IPS DF 6.9 (cell line): Measurements from ENCODE around the gene TTF1.

Experiments
- DNase-seq: peaks from one replicate; pipeline ENCODE4 v3.0.0-alpha.2; 2013; ENCODE audit warnings: low read depth, low spot score
- H3K27ac ChIP-seq: one replicate; pipeline ENCODE4 v1.5.1; 2013; ENCODE audit warnings: low read length, control low read depth
- H3K27me3 ChIP-seq: 2 replicates; pipeline ENCODE4 v1.6.1; 2013; ENCODE audit warnings: mild to moderate bottlenecking, low read length; ENCODE audit not compliant: control insufficient read depth, insufficient read depth
- H3K36me3 ChIP-seq: 2 replicates; pipeline ENCODE4 v1.6.1; 2013; ENCODE audit warnings: low read length; ENCODE audit not compliant: control insufficient read depth, insufficient read depth
- H3K4me1 ChIP-seq: 2 replicates; pipeline ENCODE4 v1.6.1; 2013; ENCODE audit warnings: low read length; ENCODE audit not compliant: control insufficient read depth, insufficient read depth
- H3K4me3 ChIP-seq: 2 replicates; pipeline ENCODE4 v1.5.1; 2013; ENCODE audit warnings: mild to moderate bottlenecking, low read length
- H3K9me3 ChIP-seq: 2 replicates; pipeline ENCODE4 v1.6.1; 2013; ENCODE audit warnings: low read length, inconsistent platforms; ENCODE audit not compliant: control insufficient read depth, insufficient read depth
- WGBS: extraction: QIAGEN DNeasy Blood & Tissue Kit; methylation state at CpG from one replicate; pipeline ENCODE4 v1.1.7; 2013; ENCODE audit warnings: mixed read lengths, missing lambda C conversion rate; ENCODE audit not compliant: insufficient read length, insufficient coverage; 5-methylcytosine and 5-hydroxymethylcytosine counted together

TTF1 gene

DNA sequence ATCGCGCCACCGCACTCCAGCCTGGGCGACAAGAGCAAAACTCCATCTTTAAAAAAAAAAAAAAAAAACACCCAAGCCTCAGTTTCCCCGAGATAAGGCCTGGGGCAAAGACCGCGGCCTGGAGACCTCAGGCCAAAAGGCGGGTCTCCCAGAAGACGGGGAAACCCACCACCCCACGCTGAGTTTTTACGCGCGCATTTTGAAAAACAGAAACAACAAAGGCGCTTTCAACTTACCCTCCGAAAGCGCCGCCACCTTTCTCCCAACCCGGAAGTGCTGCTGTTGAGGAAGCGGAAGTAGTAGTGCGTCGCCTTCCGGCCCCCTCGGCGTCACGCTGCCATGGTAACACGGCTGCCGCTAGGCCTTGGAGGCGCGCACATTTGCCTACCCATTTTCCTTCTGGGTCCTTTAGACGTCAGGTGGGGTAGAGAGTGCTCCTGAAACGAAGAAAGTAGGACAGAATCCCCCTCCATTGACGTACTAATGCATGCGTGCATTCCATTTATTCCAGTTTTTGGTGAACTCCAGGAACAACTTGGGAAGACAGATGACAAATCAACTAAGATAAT is at the start of gene TTF1:
Gene TTF1, minus strand, starts transcription at position 287 of the 569 bp plus-strand sequence. CDS start 4,019 bp downstream, outside the sequence.
- Histone ChIP-seq H3K4me3 (peak within 1 kb of the TSS; percentile 39; the same call in 1 of the 2 replicates), H3K27me3 (peaks cover 4% of the 10 kb centered on the region; the same call in 1 of the 2 replicates), H3K9me3 (no peaks in the 10 kb centered on the region), H3K4me1 (peaks cover 4% of the 10 kb centered on the region), H3K36me3 (no peaks in the 10 kb centered on the region; the same call in 1 of the 2 replicates), H3K27ac (no peak within 1 kb of the TSS)
- no CpG with 5 or more reads among the region's 33 CpGs for WGBS
- DNase-seq: peak; percentile 72

DNA sequence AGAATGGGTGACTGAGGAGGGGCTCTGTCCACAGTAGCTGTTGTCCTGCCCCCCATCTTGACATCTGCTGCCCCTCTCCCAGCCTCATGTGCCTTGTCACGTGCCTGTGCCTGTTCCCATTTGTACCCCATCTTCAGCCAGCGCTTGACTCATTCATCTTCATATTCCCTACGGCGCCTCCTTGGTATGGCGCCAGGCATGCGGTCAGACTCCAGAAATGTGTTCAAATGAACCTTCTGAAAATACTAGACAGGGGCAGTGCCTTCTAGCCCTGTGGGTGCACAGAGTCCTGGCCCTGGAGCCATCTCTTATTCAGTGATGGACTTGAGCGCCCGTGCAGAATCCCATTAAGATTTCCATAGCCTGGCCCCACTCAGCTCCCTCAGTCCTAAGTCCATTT is 49.6 kb upstream of the TTF1 start:
- no peak for DNase-seq
- Histone ChIP-seq H3K9me3 (no peaks in the 10 kb centered on the region), H3K4me3 (no peak overlapping the region), H3K4me1 (peaks cover 3% of the 10 kb centered on the region; the same call in 1 of the 2 replicates), H3K27me3 (no peaks in the 10 kb centered on the region), H3K27ac (no peak overlapping the region), H3K36me3 (no peaks in the 10 kb centered on the region)
- no CpG with 5 or more reads among the region's 8 CpGs for WGBS

DNA sequence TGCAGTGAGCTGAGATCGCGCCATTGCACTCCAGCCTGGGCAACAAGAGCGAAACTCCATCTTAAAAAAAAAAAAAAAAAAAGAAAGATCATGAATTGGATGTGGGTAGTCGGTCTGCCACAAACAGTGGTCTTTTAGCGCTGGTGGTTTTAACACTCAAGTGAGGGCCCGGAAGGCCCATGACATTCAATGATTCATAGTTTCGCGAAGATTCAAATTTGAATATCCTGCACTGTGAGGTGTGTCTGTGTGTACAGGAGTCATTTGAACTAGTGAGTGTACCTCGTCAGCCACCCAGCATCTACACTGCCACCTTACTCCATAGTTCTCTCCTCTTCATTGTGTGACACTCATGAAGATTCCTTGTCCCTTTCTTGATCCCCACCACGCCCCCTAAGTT is 44.6 kb upstream of the TTF1 start:
- Histone ChIP-seq H3K27ac (no peak overlapping the region), H3K9me3 (no peaks in the 10 kb centered on the region), H3K36me3 (no peaks in the 10 kb centered on the region), H3K4me3 (no peak overlapping the region), H3K4me1 (peaks cover 3% of the 10 kb centered on the region; the same call in 1 of the 2 replicates), H3K27me3 (no peaks in the 10 kb centered on the region)
- no CpG with 5 or more reads among the region's 10 CpGs for WGBS
- DNase-seq: no peak

GRCh38 chr9:132447902-132448301 is 41.3 kb upstream of the TTF1 start:
- H3K4me1 ChIP-seq: peaks cover 3% of the 10 kb centered on the region; the same call in 1 of the 2 replicates
- DNase-seq: no peak
- H3K36me3 ChIP-seq: no peaks in the 10 kb centered on the region
- WGBS: no CpG with 5 or more reads among the region's 4 CpGs
- H3K9me3 ChIP-seq: no peaks in the 10 kb centered on the region
- H3K27ac ChIP-seq: no peak overlapping the region
- H3K27me3 ChIP-seq: no peaks in the 10 kb centered on the region
- no peak overlapping the region for H3K4me3 ChIP-seq

- Histone ChIP-seq H3K27me3 (no peaks in the 10 kb centered on the region), H3K36me3 (no peaks in the 10 kb centered on the region), H3K9me3 (no peaks in the 10 kb centered on the region), H3K27ac (no peak overlapping the region), H3K4me3 (no peak overlapping the region), H3K4me1 (peaks cover 3% of the 10 kb centered on the region; the same call in 1 of the 2 replicates)
- WGBS: no CpG with 5 or more reads among the region's 20 CpGs
- DNase-seq: no peak
These were observed 40.7 kb upstream of the TTF1 start for GRCh38 chr9:132447346-132447745.

GRCh38 chr9:132446887-132447286 is 40.2 kb upstream of the TTF1 start:
- Histone ChIP-seq H3K4me1 (peaks cover 3% of the 10 kb centered on the region; the same call in 1 of the 2 replicates), H3K36me3 (no peaks in the 10 kb centered on the region), H3K4me3 (no peak overlapping the region), H3K27me3 (no peaks in the 10 kb centered on the region), H3K27ac (no peak overlapping the region), H3K9me3 (no peaks in the 10 kb centered on the region)
- no peak for DNase-seq
- no CpG with 5 or more reads among the region's 3 CpGs for WGBS

DNA sequence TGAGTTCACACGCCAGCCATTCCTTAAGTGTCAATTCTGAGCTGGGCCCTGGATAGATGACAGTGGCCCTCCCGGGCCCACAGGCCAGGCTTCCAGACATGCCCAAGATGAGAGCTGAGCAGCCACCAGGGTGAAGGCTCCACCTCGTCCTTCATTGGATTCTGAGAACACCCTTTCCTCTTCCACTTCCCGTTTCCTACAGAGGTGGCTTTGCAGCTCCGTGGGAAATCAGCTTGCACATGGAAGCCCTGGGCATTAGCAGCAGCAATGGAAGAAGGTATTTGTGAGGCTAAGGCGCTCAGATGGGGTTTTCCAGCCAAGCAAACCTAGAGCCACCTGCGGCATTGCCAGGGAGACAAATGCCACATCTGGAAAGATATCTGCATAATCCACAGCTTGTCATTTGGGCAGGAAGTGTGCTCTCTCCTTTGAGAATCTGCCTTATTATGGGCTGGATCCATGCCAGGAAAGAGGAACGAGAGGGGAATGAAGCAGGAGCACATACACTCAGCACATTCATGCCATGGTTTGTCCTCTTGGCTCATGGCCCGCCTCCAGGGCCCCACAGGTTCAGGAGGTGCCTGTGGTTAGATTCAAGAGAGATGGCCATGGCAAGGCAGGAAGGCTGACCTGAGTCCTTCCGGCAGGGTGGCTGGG is 37.4 kb upstream of the TTF1 start:
- Histone ChIP-seq H3K36me3 (no peaks in the 10 kb centered on the region), H3K9me3 (no peaks in the 10 kb centered on the region), H3K27ac (no peak overlapping the region), H3K4me3 (no peak overlapping the region), H3K27me3 (no peaks in the 10 kb centered on the region), H3K4me1 (peaks cover 3% of the 10 kb centered on the region; the same call in 1 of the 2 replicates)
- DNase-seq: no peak
- WGBS: no CpG with 5 or more reads among the region's 10 CpGs

DNA sequence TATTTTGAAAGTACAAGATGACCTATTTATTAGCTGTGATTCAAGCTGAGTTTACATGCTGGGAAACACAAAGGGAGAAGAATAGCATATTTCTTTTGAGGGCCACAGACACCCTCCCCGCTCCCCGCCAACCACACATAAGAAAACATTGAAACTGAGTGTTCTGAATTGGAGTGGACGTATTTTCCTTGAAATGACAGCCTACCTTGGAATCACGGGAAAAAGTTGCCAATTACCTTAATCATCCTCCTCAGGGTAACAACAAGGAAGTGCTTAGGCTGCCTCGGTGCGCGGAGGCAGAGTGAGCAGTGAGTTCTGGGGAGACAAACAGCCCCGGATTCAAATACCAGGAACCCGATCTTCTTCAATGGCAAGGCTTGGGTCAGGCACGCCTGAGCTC is 34.8 kb upstream of the TTF1 start:
- Histone ChIP-seq H3K4me1 (no peaks in the 10 kb centered on the region), H3K27me3 (no peaks in the 10 kb centered on the region), H3K4me3 (no peak overlapping the region), H3K27ac (no peak overlapping the region), H3K9me3 (no peaks in the 10 kb centered on the region), H3K36me3 (no peaks in the 10 kb centered on the region)
- no CpG with 5 or more reads among the region's 10 CpGs for WGBS
- DNase-seq: no peak

DNA sequence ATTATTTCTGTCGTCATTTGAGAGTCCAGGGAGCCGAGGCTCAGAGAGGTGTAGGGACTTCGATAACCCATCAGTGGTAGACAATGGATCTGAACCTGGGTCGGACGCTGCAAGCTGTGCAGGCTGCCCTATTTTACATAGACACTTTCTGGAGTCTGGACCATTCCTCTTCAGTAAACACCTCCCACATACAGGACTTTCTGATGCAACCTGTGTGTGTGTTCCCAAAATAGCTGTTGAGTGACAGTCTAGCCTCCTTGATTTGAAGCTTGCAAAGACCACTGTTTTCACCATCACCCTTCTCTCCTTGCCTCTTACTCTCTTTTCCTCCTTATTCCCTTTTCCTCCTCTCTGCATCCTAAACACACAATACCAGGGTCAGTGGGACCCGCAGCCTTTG is 34.1 kb upstream of the TTF1 start:
- WGBS: no CpG with 5 or more reads among the region's 6 CpGs
- H3K9me3 ChIP-seq: no peaks in the 10 kb centered on the region
- H3K36me3 ChIP-seq: no peaks in the 10 kb centered on the region
- no peaks in the 10 kb centered on the region for H3K27me3 ChIP-seq
- H3K4me1 ChIP-seq: no peaks in the 10 kb centered on the region
- no peak for DNase-seq
- H3K27ac ChIP-seq: no peak overlapping the region
- H3K4me3 ChIP-seq: no peak overlapping the region

- no peak for DNase-seq
- no peak overlapping the region for H3K27ac ChIP-seq
- no peaks in the 10 kb centered on the region for H3K27me3 ChIP-seq
- H3K4me3 ChIP-seq: no peak overlapping the region
- H3K4me1 ChIP-seq: no peaks in the 10 kb centered on the region
- WGBS: no CpG with 5 or more reads among the region's 4 CpGs
- H3K36me3 ChIP-seq: no peaks in the 10 kb centered on the region
- H3K9me3 ChIP-seq: no peaks in the 10 kb centered on the region
These were observed 32.5 kb upstream of the TTF1 start for GRCh38 chr9:132439153-132439552.

DNA sequence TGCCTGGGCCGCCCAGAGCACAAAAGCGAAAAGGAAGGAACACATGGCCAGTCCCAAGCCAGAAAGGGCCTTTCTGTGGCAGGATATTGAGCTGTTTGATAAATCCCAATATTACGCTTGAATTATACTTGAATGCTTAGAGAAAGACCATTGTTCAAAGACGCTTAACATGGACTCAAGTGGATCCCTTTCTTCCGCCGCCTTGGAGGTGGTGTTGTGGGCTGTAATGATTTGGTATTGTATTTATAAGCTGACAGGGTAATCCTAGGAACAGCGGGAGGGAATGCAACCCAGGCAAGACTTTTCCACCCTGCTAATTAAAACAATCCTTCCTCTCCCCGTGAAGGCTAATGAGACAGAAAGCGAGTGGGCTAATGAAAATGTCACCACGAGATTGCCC is 28.2 kb upstream of the TTF1 start:
- Histone ChIP-seq H3K9me3 (no peaks in the 10 kb centered on the region), H3K4me3 (no peak overlapping the region), H3K27me3 (no peaks in the 10 kb centered on the region), H3K36me3 (no peaks in the 10 kb centered on the region), H3K27ac (no peak overlapping the region), H3K4me1 (no peaks in the 10 kb centered on the region)
- no peak for DNase-seq
- no CpG with 5 or more reads among the region's 10 CpGs for WGBS
